DMS 273 (cell line): Measurements from ENCODE around the gene MED16.

Experiments
- DNase-seq: peaks from one replicate; lab custom pipeline; 2025; ENCODE audit not compliant: unreplicated experiment; lab: John Stamatoyannopoulos, UW

MED16 gene

DNA sequence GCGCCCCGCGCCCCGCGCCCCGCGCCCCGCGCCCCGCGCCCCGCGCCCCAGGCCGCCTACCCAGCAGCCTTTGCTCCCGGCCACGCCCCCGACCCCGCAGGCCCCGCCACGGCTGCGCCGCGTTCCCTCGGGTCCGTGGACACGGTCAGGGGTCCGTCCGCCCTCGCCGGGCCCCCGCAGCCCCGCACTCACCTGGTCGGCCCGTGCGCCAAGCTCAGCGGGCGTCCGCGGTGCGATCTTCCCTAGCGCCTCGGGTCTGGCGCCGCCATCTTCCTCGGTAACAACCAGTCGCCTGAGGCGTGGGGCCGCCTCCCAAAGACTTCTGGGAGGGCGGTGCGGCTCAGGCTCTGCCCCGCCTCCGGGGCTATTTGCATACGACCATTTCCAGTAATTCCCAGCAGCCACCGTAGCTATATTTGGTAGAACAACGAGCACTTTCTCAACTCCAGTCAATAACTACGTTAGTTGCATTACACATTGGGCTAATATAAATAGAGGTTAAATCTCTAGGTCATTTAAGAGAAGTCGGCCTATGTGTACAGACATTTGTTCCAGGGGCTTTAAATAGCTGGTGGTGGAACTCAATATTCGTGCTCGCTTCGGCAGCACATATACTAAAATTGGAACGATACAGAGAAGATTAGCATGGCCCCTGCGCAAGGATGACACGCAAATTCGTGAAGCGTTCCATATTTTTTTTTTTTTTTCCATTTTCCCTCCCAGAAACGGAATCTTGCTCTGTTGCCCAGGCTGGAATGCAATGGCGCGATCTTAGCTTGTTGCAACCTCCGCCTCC, at the start of gene MED16, which contains the start of gene RNU6-9:
MED16 (minus strand) TSS at position 294 of the 796 bp plus-strand sequence. CDS start 2,056 bp downstream, outside the sequence.
RNU6-9 (plus strand) TSS at position 591 of the 796 bp plus-strand sequence.
- DNase-seq = peak; percentile 97

DNA sequence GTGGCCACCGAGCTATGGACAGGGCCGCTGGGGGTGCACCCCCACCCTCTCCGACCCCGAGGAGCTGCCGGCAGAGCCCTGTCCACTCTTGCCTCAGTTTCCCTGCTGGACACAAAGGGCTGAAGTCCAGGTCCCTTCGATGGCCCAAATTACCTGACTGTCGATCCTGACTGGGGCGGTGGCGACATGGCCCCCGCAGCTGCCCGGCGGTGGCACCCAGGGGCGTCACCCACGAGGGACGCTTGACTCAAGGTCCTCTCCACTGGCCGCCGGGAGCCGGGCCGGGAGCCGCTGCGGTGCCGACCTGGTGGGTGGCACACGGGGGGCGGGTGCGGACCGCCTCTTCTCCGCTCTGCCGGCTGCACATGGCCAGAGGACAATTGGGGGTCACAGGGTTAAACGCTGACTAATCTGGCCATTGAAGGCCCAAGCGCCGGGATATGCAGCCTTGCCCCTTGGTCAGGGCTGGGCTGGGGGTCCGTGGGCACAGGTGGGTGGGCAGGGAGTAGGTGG, 49.2 kb upstream of the MED16 start:
- DNase-seq = no peak

DNA sequence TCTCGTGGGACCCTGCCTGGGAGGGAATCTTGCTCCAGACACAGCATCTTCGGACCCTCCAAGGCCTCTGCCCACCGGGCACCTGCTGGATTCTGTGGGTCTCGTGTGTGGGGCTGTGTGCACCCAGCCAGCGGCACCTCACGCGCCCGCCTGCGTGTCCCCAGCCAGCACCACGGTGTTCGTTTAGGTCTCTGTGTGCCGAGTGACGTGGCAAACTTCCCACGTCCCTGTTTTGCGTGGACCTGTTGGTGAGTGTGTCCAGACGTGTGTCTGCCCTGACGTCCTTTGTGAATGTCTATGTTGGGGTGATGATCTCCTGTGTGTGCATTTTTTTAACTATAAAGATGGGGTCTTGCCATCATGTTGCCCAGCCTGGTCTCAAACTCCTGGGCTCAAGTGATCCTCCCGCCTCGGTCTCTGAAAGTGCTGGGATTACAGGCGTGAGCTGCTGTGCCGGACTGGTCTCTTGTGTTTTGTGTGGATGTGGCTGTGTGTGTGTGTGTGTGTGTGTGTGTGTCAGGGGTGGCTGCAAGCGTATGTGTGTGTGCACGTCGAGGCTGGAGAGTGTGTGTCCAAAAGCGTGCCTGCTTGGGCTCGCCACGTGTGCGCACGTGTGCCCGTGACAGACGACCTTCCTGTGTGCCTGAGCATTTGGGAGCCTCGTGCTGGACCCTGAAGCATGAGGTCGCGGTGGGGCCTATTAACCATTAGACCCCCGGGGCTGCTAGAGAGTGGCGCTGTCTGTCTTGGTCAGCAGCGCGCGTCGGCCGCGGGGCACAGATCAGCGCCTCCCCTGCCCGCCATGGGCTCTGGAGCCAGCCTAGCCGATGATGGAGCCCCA, 48.5 kb upstream of the MED16 start:
- no peak for DNase-seq

DNA sequence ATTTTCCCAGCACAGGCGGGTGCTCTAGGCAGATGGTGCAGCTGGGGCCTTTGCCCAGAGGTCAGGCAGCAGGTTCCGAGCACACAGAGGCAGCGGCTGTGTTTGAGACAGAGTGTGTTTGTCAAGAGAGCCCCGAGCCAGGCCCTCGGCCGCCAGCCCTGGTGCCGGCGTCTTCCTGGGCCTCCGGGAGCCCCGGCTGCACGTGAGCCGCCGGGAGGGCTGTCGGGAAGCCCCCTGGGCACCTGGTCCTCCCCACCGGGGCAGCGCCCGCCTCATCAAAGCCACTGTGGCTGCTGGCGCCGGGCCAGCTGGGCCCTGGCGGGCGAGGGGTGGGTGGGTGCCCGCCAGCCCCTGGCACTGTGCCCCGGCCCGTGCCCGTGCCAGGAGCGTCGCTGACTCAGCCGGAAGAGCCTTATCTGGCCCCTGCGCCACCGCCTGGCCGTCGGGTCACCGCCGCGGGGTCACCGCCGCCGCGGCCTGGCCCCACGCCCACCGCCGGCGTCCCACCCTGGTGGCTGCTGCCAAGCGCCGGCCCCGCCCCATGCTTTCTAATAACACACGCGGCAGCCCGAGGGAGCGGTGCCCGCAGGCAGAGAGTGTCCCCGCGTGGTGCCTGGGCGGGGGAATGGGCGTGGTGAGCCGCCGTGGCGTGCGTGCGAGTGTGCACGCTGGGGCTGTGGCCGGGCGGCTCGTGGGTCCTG, 47.8 kb upstream of the MED16 start:
- peak; percentile 94 for DNase-seq

DNA sequence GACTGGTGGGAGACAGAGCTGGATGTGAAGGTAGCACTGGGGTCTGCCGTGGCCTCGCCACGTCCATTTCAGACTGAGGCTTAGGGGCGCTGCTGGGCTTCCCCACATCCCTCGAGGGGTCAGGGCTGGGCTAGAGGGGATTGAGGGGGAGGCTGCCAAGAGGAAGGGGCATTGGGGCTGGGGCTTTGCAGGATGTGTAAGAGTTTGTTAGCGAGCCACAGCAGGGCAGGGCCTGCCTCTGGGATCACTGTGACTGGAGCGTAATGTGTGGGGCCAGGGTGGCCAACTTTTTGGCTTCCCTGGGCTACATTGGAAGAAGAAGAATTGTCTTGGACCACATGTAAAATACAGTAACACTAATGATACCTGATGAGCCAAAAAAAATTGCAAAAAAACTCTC, 46.9 kb upstream of the MED16 start:
- no peak for DNase-seq

DNA sequence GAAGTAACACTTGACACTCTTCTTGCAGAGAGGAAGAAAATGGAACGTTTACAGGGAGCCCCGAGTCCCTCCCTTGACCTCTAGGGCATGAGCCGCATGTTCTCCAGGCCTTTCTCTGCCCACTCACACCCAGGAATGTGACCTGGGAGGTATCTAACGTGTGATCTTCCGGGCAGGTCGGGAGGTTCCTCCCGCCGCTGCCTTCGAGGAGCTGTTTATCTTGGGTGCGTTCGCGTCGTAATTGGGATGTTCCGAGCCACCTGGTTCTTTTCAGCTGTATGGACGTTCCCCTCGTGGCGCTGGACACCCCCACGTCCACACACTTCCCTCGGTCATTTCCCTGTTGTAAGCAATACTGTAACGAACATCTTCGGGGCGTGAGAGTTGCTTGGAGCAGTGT, 46.5 kb upstream of the MED16 start:
- no peak for DNase-seq

DNA sequence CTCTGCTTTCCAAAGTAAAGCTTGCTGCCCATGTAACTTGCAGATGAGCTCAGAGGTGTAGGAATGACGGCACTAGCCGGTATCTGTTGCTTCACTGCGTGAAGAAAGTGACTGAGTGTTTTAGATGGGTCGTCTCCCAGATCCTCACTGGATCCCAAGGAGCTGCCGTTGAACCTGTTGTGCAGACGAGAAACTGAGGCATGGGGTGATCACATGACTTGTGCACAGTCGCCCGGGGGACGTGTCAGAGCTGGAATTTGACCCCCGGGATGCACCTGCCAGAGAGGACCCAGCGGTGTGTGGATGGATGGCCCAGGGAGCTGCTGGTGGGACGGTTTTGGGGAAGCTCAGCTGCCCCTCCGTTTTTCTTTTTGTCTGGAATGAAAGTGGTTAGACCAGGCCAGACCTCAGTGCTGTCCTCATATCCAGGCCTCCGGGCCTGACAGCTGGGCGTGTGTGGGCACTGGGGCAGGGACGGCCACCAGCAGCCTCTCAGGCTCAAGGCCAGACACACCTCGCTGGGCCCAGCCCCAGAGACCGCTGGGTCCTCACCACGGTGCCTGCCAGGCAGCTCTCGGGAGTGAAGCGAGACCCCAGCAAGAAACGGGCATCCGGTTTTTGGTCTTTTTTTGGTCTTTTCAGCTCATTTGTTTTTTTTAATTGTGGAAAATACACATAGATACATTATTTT, 45.4 kb upstream of the MED16 start:
- no peak for DNase-seq

- no peak for DNase-seq
These were observed 44.3 kb upstream of the MED16 start for GRCh38 chr19:937259-937694.

DNA sequence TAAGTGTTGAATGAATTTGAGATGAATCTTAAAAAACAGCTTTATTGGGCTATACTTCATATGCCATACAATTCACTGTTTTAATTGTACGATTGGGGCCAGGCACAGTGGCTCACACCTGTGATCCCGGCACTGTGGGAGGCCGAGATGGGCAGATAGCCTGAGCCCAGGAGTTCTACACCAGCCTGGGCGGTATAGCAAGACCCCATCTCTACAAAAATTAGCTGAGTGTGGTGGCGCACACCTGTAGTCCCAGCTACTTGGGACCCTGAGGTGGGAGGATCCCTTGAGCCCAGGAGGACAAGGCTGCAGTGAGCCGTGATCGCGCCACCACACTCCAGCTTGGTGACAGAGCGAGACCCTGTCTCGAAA, 43.2 kb upstream of the MED16 start:
- DNase-seq = no peak

DNA sequence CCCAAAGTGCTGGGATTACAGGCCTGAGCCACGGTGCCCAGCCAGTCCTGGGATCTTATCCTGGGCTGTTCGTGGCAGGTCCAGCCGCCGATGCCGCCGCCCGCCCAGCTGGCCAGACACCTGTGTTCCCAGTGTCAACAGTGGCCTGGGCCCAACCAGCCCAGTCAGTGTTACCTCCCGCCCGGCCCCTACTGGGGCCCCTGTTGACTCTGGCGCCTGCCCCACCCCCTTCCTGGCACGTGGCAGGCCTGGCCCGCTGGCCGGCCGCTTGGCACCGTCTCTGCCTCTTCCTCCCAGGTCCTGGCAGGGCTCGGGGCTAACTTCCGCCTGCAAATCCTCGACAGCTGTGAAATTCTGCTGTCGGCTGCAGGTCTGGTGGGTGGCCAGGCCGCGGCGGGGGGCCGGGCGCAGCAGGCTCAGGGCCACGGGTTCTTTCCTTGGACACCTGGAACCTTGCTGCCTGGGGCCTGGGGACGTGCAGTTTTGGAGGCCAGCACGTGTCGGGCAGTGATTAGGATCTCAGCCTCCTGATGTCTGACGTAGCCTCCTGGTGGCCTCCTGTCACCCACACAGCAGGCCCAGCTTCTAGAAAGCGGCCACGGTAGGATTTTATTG, 42.0 kb upstream of the MED16 start:
- DNase-seq = peak; percentile 97

DNA sequence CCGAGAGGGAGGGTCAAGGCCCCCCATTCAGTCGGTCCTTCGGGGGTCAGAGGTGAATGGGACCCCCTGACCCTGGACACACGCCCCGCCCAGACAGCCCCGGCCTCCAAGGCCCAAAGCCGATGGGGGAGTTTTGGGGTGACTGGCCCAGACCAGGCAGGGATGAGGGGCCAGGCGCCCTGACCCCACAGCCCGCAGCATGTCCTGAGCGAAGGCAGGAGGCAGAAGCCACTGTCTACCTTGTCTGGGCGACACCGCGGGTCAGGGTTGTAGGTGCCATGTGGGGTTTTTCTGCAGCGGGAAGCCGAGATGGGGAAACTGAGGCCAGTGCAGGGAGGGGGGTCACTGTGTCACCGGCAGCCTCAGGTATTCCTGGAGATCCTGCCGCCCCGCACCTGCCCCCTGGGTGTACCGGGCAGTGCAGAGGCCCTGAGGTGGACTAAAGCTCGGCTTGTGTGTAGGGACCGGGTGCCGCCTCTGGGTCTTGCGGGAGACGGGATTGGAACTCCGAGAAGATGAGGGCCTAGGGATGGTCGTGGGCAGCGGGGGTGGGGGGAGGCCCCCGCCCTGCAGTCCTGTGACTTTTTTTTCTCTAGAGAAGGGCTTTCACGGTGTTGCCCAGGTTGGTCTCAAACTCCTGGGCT, 41.3 kb upstream of the MED16 start:
- DNase-seq = no peak

GRCh38 chr19:933553-933882, 40.5 kb upstream of the MED16 start:
- DNase-seq = no peak

DNA sequence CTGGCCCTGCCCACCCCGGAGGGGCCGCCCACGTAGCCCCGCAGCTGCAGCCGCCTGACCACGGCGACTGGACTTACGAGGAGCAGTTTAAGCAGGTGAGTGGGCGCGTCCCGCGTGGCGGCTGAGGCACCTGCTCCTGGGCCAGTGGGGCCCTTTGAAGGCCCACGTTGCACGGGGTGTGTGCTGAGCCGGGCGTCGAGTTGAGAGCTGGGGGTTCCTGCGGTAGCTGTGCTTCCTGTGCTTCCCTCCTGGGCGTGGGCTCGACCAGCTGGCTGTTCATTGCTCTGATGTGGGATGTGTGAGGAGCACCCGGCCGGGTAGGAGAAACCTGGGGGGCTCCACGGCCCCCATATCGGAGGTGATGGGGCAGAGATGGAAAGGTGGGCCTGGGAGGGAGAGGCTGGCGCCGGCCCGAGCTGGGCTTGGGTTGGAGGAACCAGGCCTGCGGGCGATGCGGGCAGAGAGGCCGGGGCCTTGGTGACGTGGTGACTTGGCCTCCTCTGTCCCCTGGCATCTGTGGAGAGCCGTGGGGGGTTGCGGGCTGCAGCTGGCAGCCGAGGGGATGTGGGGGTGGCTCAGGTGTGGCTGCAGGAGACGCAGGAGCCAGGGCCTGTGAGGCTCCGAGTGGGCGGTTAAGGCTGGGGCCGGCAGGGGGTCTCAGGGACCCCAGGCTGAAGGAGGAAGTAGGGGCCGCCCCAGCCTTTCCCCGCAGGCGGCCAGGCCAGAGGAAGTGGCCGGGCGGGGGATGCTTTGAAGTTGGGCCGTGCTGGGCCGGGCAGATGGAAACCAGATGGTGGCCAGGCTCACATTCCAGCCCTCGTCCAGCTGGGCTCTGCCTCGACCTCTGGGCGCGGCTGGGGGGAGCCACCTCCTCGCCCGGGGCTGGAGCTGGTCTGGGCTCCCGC, 39.9 kb upstream of the MED16 start:
- peak; percentile 85 for DNase-seq

DNA sequence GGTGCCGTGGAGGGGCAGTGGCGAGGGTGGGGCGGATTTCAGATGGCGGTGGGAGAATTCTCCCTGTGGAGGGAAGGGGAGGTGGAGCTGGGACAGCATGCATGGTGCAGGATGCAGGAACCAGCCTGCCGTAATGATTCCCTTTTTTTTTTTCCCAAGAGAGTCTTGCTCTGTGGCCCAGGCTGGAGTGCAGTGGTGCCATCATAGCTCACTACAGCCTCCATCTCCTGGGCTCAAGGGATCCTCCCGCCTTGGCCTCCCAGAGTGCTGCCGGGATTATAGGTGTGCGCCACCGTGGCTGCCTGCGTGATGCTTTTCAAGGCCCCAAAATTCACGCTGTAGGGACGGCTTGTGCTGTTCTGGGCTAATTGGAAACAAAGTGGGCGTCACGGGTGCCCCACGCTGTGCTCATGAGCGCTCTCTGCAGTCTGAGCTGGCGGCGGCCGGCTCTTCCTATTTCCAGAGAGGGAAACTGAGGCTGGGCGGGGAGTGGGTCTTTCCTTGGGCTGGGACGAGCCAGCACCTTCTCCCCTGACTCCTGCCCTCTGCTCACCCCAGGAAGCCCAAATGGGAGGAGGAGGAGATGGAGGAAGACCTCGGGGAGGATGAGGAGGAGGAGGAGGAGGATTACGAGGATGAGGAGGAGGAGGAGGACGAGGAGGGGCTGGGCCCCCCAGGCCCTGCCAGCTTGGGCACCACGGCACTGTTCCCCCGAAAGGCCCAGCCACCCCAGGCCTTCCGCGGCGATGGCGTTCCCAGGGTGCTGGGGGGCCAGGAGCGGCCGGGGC, 39.1 kb upstream of the MED16 start:
- no peak for DNase-seq

GRCh38 chr19:929891-930258, 36.9 kb upstream of the MED16 start:
- no peak for DNase-seq

GRCh38 chr19:929203-929890, 36.4 kb upstream of the MED16 start:
- no peak for DNase-seq

DNA sequence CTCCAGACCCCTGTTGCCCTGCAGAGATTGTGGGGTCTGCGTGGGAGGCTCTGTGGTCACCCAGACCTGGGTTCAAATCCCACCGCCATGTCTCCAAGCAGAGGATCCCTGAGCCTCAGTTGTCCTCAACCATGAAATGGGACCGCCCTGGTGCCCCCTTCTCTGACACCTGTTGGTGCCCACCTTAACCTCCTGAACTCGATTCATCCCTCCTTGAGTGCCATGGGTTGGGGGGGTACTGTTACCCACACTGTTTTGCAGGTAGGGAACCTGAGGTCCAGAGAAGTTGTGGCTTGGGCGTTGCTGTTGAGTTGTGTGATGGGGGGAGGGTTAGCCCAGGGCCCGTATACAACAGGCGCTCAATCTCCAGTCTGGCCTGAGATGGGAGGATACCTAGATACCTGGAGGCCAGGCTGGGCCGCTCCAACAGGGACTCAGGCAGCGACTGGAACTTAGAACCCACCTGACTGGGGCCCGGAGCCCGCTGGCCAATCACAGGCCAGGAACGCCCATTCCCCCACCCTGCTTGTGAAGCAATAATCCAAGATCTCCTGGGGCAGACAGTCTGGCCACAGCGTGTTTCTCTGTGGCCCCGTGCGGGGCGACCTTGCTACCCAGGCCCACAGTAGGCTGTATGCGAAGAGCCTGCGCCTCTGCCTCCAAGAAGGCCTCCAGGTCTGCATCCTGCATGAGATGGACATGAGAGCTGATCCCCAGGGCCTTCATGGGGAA, 35.6 kb upstream of the MED16 start:
- no peak for DNase-seq
